ENCODE data around the gene CCDC60.

DNA sequence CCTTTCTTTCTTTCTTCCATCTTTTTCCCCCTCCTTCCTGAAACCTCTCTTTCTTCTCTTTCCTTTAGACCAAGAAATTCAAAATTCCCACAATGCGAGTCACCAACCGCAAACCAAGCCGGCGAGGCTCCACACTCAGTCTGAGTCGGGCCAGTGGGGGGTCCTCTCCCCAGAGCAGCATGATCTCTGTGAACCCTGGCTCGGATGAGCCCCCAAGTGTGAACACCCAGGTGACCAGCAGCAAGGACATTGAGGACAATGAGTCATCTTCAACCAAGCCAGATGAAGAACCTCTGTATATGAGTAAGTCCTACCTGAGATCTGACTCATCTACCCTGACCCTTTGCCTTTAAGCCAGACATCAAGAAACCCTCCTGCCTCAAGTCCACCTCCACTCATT lies 170.5 kb downstream of the CCDC60 start:
- TF ChIP-seq, protein P1, sequence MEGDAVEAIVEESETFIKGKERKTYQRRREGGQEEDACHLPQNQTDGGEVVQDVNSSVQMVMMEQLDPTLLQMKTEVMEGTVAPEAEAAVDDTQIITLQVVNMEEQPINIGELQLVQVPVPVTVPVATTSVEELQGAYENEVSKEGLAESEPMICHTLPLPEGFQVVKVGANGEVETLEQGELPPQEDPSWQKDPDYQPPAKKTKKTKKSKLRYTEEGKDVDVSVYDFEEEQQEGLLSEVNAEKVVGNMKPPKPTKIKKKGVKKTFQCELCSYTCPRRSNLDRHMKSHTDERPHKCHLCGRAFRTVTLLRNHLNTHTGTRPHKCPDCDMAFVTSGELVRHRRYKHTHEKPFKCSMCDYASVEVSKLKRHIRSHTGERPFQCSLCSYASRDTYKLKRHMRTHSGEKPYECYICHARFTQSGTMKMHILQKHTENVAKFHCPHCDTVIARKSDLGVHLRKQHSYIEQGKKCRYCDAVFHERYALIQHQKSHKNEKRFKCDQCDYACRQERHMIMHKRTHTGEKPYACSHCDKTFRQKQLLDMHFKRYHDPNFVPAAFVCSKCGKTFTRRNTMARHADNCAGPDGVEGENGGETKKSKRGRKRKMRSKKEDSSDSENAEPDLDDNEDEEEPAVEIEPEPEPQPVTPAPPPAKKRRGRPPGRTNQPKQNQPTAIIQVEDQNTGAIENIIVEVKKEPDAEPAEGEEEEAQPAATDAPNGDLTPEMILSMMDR (IDR thresholded peaks at IDR 0.05) = no peak
- TF ChIP-seq POLR2A (IDR thresholded peaks at IDR 0.05) = no peak
